OCI-LY7 (cell line): ENCODE measurements around the gene PLEKHM1. TPM values are rescaled to one million over a fixed set of nuclear protein-coding genes. Genes with fewer than 3 reads are reported as not detected.

Experiments used
- BruUV-seq: library from RNA; stranded (reverse); fragments of 400-500 nt; replicated peaks from 2 replicates; lab custom pipeline; 2021; lab: Mats Ljungman, UMichigan
- CTCF ChIA-PET: fragments of 300-600 bp; sonication (Branson Sonifier 250); formaldehyde crosslinking; loops from one replicate; lab custom pipeline; 2022; ENCODE audit warnings: antibody characterized with exemption; ENCODE audit not compliant: unreplicated experiment; lab: Charles Lee
- POLR2A ChIA-PET: fragments of 300-600 bp; sonication (Branson Sonifier 250); formaldehyde crosslinking; loops from one replicate; lab custom pipeline; 2022; ENCODE audit warnings: antibody characterized with exemption; lab: Charles Lee
- DNase-seq: peaks from one replicate; pipeline ENCODE4 v3.0.0-alpha.2; 2015; ENCODE audit warnings: low spot score
- H2AFZ ChIP-seq: fragments of 200-600 bp; sonication (generic), shearing (Covaris generic); 2 replicates; pipeline ENCODE4 v1.6.1; 2014; ENCODE audit warnings: mild to moderate bottlenecking, antibody characterized with exemption, low read length, moderate library complexity
- H3K27ac ChIP-seq: fragments of 200-600 bp; sonication (generic); 2 replicates; pipeline ENCODE4 v1.5.1; 2014; ENCODE audit warnings: mixed run types, low read depth, mild to moderate bottlenecking, moderate library complexity, low read length, inconsistent platforms; ENCODE audit not compliant: poor library complexity, severe bottlenecking
- H3K36me3 ChIP-seq: fragments of 200-600 bp; sonication (generic); 2 replicates; pipeline ENCODE4 v1.6.1; 2014; ENCODE audit warnings: mild to moderate bottlenecking, antibody characterized with exemption, low read length, moderate library complexity, mixed read lengths; ENCODE audit not compliant: insufficient read depth
- H3K4me1 ChIP-seq: fragments of 200-600 bp; sonication (generic); 2 replicates; pipeline ENCODE4 v1.5.1; 2014; ENCODE audit warnings: mild to moderate bottlenecking, low read length; ENCODE audit not compliant: insufficient read depth, poor library complexity, severe bottlenecking
- H3K4me2 ChIP-seq: fragments of 200-600 bp; sonication (generic); 2 replicates; pipeline ENCODE4 v1.6.1; 2014; ENCODE audit warnings: mild to moderate bottlenecking, low read length
- H3K4me3 ChIP-seq: fragments of 200-600 bp; sonication (generic); 2 replicates; pipeline ENCODE4 v1.5.1; 2014; ENCODE audit warnings: mild to moderate bottlenecking, low read depth, low read length; ENCODE audit not compliant: poor library complexity, severe bottlenecking
- H3K79me2 ChIP-seq: fragments of 200-600 bp; sonication (generic); 2 replicates; pipeline ENCODE4 v1.6.1; 2016; ENCODE audit warnings: low read depth, mild to moderate bottlenecking, low read length, moderate library complexity, mixed read lengths; ENCODE audit not compliant: insufficient read depth
- H3K9me2 ChIP-seq: fragments of 200-600 bp; sonication (generic); 2 replicates; pipeline ENCODE4 v1.6.1; 2016; ENCODE audit warnings: mild to moderate bottlenecking, low read length, mixed read lengths; ENCODE audit not compliant: insufficient read depth
- H3K9me3 ChIP-seq: fragments of 200-600 bp; sonication (generic); 2 replicates; pipeline ENCODE4 v1.6.1; 2014; ENCODE audit warnings: mild to moderate bottlenecking, mixed run types, low read length, mixed read lengths
- H4K20me1 ChIP-seq: fragments of 200-600 bp; sonication (generic); 2 replicates; pipeline ENCODE4 v1.6.1; 2014; ENCODE audit warnings: mild to moderate bottlenecking, antibody characterized with exemption, low read length, moderate library complexity, mixed read lengths; ENCODE audit not compliant: insufficient read depth
- EZH2phosphoT487 ChIP-seq: fragments of 200-600 bp; sonication (generic); IDR thresholded peaks from 2 replicates; pipeline ENCODE4 v1.6.1; 2018; ENCODE audit warnings: low read depth, borderline replicate concordance, mild to moderate bottlenecking, mixed run types, antibody characterized with exemption, low read length, moderate library complexity, mixed read lengths
- intact Hi-C: fragments of 100-400 bp; cut with micrococcal nuclease; formaldehyde crosslinking; loops from one replicate; pipeline ENCODE4 v1.10.0; 2022; ENCODE audit not compliant: unreplicated experiment
- total RNA-seq, 2 experiments: library from RNA; depleted of rRNA in 1 of 2; stranded (reverse); fragments of >200 nt in 1 of 2; shearing (Covaris generic) in 1 of 2; gene quantifications; 2 replicates each; pipeline ENCODE4 v1.2.3, GENCODE V29; 2014 to 2022
- TF ChIP-seq, protein P1 (sequence below): fragments of 200-600 bp; sonication (generic); conservative IDR thresholded peaks from 2 replicates; pipeline ENCODE4 v1.5.1; 2014; ENCODE audit warnings: mild to moderate bottlenecking, antibody characterized with exemption, low read length, moderate library complexity, mixed read lengths

The PLEKHM1 gene
- total RNA-seq, 2 experiments from 2014 or later, result 11.8 to 29.3 TPM

DNA sequence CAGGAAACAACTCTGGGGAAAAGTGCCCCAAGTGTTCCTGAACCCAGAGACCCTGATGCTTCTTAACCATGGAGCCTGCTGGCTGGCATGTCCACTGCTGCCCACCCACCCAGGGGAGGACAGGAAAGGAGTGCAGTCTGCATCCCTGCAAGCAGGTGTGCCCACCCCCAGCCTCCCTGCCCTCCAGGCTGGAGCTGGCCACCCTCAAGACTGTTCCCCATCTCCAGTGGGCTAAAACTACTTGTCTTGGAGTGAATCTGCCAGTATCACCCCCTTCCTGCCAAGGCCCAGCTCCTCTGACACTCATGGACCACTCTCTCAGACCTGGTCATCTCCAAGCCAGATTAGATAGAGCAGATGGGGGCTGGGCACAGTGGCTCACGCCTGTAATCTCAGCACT lies 87.6 kb downstream of the PLEKHM1 start:
- H3K27ac ChIP-seq, result no peak overlapping the region

DNA sequence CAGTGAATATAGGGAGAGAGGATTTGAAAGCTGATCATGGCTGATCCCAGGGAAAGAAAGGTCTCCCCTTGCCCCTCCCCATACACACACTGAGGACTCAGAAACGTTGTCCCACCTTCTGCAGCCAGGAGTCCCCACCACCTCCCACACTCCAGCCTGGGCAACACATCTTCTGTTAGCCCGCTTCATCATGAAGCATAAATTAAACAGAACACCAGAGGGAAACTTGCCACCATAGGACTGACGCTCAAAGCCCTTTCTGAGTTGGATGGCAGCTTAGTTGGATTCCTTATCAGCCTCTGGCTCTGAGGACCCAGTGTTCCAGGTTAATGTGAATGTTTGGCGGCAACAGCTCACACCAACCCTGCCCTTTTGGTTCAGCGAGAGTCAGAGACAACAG lies 91.7 kb downstream of the PLEKHM1 start:
- Histone ChIP-seq H3K4me3 (no peak overlapping the region), H4K20me1 (no peaks in the 10 kb centered on the region), H3K79me2 (no peaks in the 10 kb centered on the region), H2AFZ (no peak overlapping the region), H3K9me2 (no peaks in the 10 kb centered on the region), H3K36me3 (peaks cover 82% of the 10 kb centered on the region), H3K27ac (no peak overlapping the region), H3K4me2 (no peak overlapping the region), H3K4me1 (peaks cover 4% of the 10 kb centered on the region), H3K9me3 (no peaks in the 10 kb centered on the region)
- BruUV-seq, result no TSS peak
- intact Hi-C loops, result no loop called here
- DNase-seq, result no peak
- TF ChIP-seq EZH2phosphoT487, result no peak
- TF ChIP-seq, protein P1, sequence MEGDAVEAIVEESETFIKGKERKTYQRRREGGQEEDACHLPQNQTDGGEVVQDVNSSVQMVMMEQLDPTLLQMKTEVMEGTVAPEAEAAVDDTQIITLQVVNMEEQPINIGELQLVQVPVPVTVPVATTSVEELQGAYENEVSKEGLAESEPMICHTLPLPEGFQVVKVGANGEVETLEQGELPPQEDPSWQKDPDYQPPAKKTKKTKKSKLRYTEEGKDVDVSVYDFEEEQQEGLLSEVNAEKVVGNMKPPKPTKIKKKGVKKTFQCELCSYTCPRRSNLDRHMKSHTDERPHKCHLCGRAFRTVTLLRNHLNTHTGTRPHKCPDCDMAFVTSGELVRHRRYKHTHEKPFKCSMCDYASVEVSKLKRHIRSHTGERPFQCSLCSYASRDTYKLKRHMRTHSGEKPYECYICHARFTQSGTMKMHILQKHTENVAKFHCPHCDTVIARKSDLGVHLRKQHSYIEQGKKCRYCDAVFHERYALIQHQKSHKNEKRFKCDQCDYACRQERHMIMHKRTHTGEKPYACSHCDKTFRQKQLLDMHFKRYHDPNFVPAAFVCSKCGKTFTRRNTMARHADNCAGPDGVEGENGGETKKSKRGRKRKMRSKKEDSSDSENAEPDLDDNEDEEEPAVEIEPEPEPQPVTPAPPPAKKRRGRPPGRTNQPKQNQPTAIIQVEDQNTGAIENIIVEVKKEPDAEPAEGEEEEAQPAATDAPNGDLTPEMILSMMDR, result 0 out of 2 replicates have a peak, but pooled peaks have one; percentile 13
- CTCF ChIA-PET, result no interaction called here
- POLR2A ChIA-PET, result no interaction called here

More for the DNA sequence above, 87.6 kb downstream of the PLEKHM1 start:
- Histone ChIP-seq H3K4me3 (no peak overlapping the region), H3K36me3 (peaks cover 80% of the 10 kb centered on the region), H3K4me1 (peaks cover 21% of the 10 kb centered on the region), H3K9me2 (no peaks in the 10 kb centered on the region), H2AFZ (no peak overlapping the region), H4K20me1 (no peaks in the 10 kb centered on the region), H3K9me3 (no peaks in the 10 kb centered on the region), H3K79me2 (peaks cover 20% of the 10 kb centered on the region; the same call in 1 of the 2 replicates), H3K4me2 (no peak overlapping the region)
- CTCF ChIA-PET, result no interaction called here
- POLR2A ChIA-PET, result no interaction called here
- no peak for TF ChIP-seq EZH2phosphoT487
- TF ChIP-seq, protein P1, result no peak
- no peak for DNase-seq
- intact Hi-C loops, result no loop called here
- BruUV-seq, result no TSS peak

GRCh38 chr17:45397796-45398195 lies 92.7 kb downstream of the PLEKHM1 start:
- Histone ChIP-seq H3K27ac (no peak overlapping the region), H3K9me2 (no peaks in the 10 kb centered on the region), H4K20me1 (no peaks in the 10 kb centered on the region), H3K4me1 (peaks cover 4% of the 10 kb centered on the region), H2AFZ (no peak overlapping the region), H3K36me3 (peaks cover 75% of the 10 kb centered on the region), H3K9me3 (no peaks in the 10 kb centered on the region), H3K4me2 (no peak overlapping the region), H3K4me3 (no peak overlapping the region), H3K79me2 (no peaks in the 10 kb centered on the region)
- no peak for TF ChIP-seq EZH2phosphoT487
- TF ChIP-seq, protein P1, result no peak
- intact Hi-C loops, result no loop called here
- CTCF ChIA-PET, result no interaction called here
- POLR2A ChIA-PET, result no interaction called here
- DNase-seq, result no peak
- no TSS peak for BruUV-seq
